NCI-H345 treated with DMSO at 0.1 percent for 48 hours (cell line): ENCODE results near the gene DHCR24.

Experiments used
- DNase-seq: peaks from one replicate; lab custom pipeline; 2025; ENCODE audit not compliant: unreplicated experiment; lab: John Stamatoyannopoulos, UW

The DHCR24 gene

GRCh38 chr1:54865238-54866073 lies 21.5 kb downstream of the DHCR24 start:
- no peak for DNase-seq

- no peak for DNase-seq
These were observed 22.4 kb downstream of the DHCR24 start for GRCh38 chr1:54864460-54865208.

- no peak for DNase-seq
These were observed 23.7 kb downstream of the DHCR24 start for GRCh38 chr1:54863267-54863665.

GRCh38 chr1:54861070-54861761 lies 25.8 kb downstream of the DHCR24 start:
- DNase-seq, result no peak

GRCh38 chr1:54859700-54860391 lies 27.1 kb downstream of the DHCR24 start:
- DNase-seq, result no peak

- DNase-seq, result no peak
These were observed 29.0 kb downstream of the DHCR24 start for GRCh38 chr1:54857746-54858561.

- DNase-seq, result no peak
These were observed 29.9 kb downstream of the DHCR24 start for GRCh38 chr1:54857141-54857540.

GRCh38 chr1:54854381-54855020 lies 32.5 kb downstream of the DHCR24 start:
- no peak for DNase-seq

GRCh38 chr1:54853793-54854370 lies 33.1 kb downstream of the DHCR24 start:
- no peak for DNase-seq

GRCh38 chr1:54853096-54853792 lies 33.8 kb downstream of the DHCR24 start:
- no peak for DNase-seq

GRCh38 chr1:54851936-54852524 lies 35.0 kb downstream of the DHCR24 start:
- no peak for DNase-seq

GRCh38 chr1:54851406-54851805 lies 35.6 kb downstream of the DHCR24 start:
- DNase-seq, result no peak

GRCh38 chr1:54850737-54851136 lies 36.3 kb downstream of the DHCR24 start:
- DNase-seq, result no peak

- no peak for DNase-seq
These were observed 36.8 kb downstream of the DHCR24 start for GRCh38 chr1:54850069-54850730.

GRCh38 chr1:54849219-54850068 lies 37.6 kb downstream of the DHCR24 start:
- DNase-seq, result no peak

- DNase-seq, result no peak
These were observed 38.7 kb downstream of the DHCR24 start for GRCh38 chr1:54848134-54848948.
